ENCODE results near the gene GARNL3. TPM values are rescaled to one million over a fixed set of nuclear protein-coding genes. Genes with fewer than 3 reads are reported as not detected.

The GARNL3 gene
- total and polyA plus RNA-seq, 2 of the 13 experiments (the other 11 are each of a cell fraction or from before 2014, with no cell fraction given), result 3.9 to 11.0 TPM

DNA sequence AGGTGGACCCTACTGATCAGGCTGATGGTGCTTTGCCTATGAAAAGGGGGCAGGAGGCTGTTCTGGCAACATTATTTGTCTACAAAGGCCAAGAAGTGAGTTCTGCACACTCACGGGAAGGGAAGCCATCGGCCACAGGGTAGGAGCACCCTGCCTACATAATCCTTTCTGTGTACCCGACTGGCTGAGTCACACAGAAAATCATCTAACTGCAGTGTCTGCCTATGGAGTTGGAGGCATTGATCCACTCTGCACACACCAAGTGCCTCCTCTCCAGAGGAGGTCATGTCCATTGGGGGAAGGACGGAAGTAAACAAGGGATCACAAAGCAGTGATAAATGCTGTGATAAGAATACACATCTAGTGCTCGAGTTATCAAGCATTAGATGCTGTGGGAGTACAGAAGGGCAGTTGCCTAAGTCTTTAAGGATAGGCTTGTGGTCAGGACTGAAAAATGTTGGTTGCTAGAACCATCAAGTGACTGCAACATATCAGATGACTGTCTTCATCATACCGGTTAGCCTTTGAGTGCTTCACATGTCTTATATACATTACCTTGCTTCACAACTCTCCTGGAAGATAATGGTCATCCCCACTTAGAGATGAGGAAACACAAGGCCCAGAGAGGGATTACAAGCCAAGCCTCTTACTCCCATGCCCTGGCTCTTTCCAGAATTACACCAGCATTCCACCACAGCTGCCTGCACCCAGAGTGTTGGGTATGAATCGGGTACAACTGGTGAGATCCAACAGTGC lies 131.1 kb downstream of the GARNL3 start (continued):
- TF ChIP-seq, protein P1, sequence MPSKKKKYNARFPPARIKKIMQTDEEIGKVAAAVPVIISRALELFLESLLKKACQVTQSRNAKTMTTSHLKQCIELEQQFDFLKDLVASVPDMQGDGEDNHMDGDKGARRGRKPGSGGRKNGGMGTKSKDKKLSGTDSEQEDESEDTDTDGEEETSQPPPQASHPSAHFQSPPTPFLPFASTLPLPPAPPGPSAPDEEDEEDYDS (CRISPR knock-in tag; IDR thresholded peaks at IDR 0.05), result peak; percentile 57
- TF ChIP-seq DNMT1 (CRISPR knock-in tag; IDR thresholded peaks at IDR 0.05), result no peak
- TF ChIP-seq PPARG (CRISPR knock-in tag; conservative IDR thresholded peaks at IDR 0.05), result peak; percentile 52
- no peak for TF ChIP-seq KLF13 (CRISPR knock-in tag; IDR thresholded peaks at IDR 0.05)
- TF ChIP-seq JUNB (CRISPR knock-in tag; IDR thresholded peaks at IDR 0.05; ENCODE audit: borderline replicate concordance), result peak; percentile 54; the same call in 1 of the 2 replicates
- peak; percentile 47; the same call in 1 of the 2 replicates for TF ChIP-seq ZFP36L1 (CRISPR knock-in tag; IDR thresholded peaks at IDR 0.05)
- peak; percentile 62; the same call in 1 of the 2 replicates for TF ChIP-seq SMAD3 (CRISPR knock-in tag; IDR thresholded peaks at IDR 0.05)
- TF ChIP-seq SOX13 (IDR thresholded peaks at IDR 0.05), result no peak
- TF ChIP-seq SOX13 (CRISPR knock-in tag; conservative IDR thresholded peaks at IDR 0.05 in 1 of 2, IDR thresholded peaks at IDR 0.05 in 1 of 2), result peak in 1 of 2 experiments; percentile 75; a peak in 2 of 4 replicates
- peak; percentile 85 for TF ChIP-seq JUN (CRISPR knock-in tag; IDR thresholded peaks at IDR 0.05)
- TF ChIP-seq, protein P2, sequence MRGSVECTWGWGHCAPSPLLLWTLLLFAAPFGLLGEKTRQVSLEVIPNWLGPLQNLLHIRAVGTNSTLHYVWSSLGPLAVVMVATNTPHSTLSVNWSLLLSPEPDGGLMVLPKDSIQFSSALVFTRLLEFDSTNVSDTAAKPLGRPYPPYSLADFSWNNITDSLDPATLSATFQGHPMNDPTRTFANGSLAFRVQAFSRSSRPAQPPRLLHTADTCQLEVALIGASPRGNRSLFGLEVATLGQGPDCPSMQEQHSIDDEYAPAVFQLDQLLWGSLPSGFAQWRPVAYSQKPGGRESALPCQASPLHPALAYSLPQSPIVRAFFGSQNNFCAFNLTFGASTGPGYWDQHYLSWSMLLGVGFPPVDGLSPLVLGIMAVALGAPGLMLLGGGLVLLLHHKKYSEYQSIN (CRISPR knock-in tag; IDR thresholded peaks at IDR 0.05; ENCODE audit: borderline replicate concordance), result no peak
- TF ChIP-seq ZBTB20 (CRISPR knock-in tag; IDR thresholded peaks at IDR 0.05; ENCODE audit: borderline replicate concordance, low read depth), result peak; percentile 88; the same call in 1 of the 2 replicates
- TF ChIP-seq, protein P3, sequence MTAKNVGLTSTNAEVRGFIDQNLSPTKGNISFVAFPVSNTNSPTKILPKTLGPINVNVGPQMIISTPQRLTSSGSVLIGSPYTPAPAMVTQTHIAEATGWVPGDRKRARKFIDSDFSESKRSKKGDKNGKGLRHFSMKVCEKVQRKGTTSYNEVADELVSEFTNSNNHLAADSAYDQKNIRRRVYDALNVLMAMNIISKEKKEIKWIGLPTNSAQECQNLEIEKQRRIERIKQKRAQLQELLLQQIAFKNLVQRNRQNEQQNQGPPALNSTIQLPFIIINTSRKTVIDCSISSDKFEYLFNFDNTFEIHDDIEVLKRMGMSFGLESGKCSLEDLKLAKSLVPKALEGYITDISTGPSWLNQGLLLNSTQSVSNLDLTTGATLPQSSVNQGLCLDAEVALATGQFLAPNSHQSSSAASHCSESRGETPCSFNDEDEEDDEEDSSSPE (CRISPR knock-in tag; IDR thresholded peaks at IDR 0.05), result 0 out of 2 replicates have a peak, but pooled peaks have one; percentile 18
- 0 out of 2 replicates have a peak, but pooled peaks have one; percentile 27 for TF ChIP-seq ZMYM4 (CRISPR knock-in tag; IDR thresholded peaks at IDR 0.05)
- no peak for TF ChIP-seq ZNF589 (CRISPR knock-in tag; conservative IDR thresholded peaks at IDR 0.05)
- TF ChIP-seq PRMT3 (CRISPR knock-in tag; IDR thresholded peaks at IDR 0.05; ENCODE audit: borderline replicate concordance, low read depth), result no peak
- 0 out of 2 replicates have a peak, but pooled peaks have one; percentile 35 for TF ChIP-seq ZKSCAN8 (CRISPR knock-in tag; IDR thresholded peaks at IDR 0.05; ENCODE audit: borderline replicate concordance)
- peak; percentile 73; the same call in 1 of the 2 replicates for TF ChIP-seq IRF2 (CRISPR knock-in tag; IDR thresholded peaks at IDR 0.05)
- peak; percentile 50 for TF ChIP-seq HDAC2 (CRISPR knock-in tag; IDR thresholded peaks at IDR 0.05)
- TF ChIP-seq HDAC1 (CRISPR knock-in tag; IDR thresholded peaks at IDR 0.05), result peak; percentile 80; the same call in 1 of the 2 replicates
- TF ChIP-seq, protein P4, sequence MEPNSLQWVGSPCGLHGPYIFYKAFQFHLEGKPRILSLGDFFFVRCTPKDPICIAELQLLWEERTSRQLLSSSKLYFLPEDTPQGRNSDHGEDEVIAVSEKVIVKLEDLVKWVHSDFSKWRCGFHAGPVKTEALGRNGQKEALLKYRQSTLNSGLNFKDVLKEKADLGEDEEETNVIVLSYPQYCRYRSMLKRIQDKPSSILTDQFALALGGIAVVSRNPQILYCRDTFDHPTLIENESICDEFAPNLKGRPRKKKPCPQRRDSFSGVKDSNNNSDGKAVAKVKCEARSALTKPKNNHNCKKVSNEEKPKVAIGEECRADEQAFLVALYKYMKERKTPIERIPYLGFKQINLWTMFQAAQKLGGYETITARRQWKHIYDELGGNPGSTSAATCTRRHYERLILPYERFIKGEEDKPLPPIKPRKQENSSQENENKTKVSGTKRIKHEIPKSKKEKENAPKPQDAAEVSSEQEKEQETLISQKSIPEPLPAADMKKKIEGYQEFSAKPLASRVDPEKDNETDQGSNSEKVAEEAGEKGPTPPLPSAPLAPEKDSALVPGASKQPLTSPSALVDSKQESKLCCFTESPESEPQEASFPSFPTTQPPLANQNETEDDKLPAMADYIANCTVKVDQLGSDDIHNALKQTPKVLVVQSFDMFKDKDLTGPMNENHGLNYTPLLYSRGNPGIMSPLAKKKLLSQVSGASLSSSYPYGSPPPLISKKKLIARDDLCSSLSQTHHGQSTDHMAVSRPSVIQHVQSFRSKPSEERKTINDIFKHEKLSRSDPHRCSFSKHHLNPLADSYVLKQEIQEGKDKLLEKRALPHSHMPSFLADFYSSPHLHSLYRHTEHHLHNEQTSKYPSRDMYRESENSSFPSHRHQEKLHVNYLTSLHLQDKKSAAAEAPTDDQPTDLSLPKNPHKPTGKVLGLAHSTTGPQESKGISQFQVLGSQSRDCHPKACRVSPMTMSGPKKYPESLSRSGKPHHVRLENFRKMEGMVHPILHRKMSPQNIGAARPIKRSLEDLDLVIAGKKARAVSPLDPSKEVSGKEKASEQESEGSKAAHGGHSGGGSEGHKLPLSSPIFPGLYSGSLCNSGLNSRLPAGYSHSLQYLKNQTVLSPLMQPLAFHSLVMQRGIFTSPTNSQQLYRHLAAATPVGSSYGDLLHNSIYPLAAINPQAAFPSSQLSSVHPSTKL (CRISPR knock-in tag; IDR thresholded peaks at IDR 0.05), result peak; percentile 84
- no peak for TF ChIP-seq ZNF891 (CRISPR knock-in tag; IDR thresholded peaks at IDR 0.05)
- no peak for TF ChIP-seq ZNF337 (CRISPR knock-in tag; IDR thresholded peaks at IDR 0.05; ENCODE audit: borderline replicate concordance, low read depth)
